Osteocyte (in vitro differentiated cells): ENCODE results near the gene MAP7. TPM values are rescaled to one million over a fixed set of nuclear protein-coding genes. Genes with fewer than 3 reads are reported as not detected.

Experiments used
- DNase-seq: peaks from one replicate; pipeline ENCODE4 v3.0.0; 2021; ENCODE audit warnings: mixed read lengths; ENCODE audit not compliant: unreplicated experiment; ENCODE audit errors: extremely low spot score
- H3K27ac Mint-ChIP-seq: one replicate; pipeline ENCODE4 v1.8.0; 2021; ENCODE audit warnings: mild to moderate bottlenecking, mixed read lengths; ENCODE audit not compliant: unreplicated experiment
- H3K27me3 Mint-ChIP-seq: one replicate; pipeline ENCODE4 v1.8.0; 2021; ENCODE audit warnings: mixed read lengths; ENCODE audit not compliant: unreplicated experiment
- H3K36me3 Mint-ChIP-seq: one replicate; pipeline ENCODE4 v1.8.0; 2021; ENCODE audit warnings: mixed read lengths; ENCODE audit not compliant: unreplicated experiment
- H3K4me1 Mint-ChIP-seq: one replicate; pipeline ENCODE4 v1.8.0; 2021; ENCODE audit warnings: mixed read lengths; ENCODE audit not compliant: unreplicated experiment
- H3K4me3 Mint-ChIP-seq: one replicate; pipeline ENCODE4 v1.8.0; 2021; ENCODE audit warnings: mild to moderate bottlenecking, moderate library complexity, mixed read lengths; ENCODE audit not compliant: unreplicated experiment
- H3K9me3 Mint-ChIP-seq: one replicate; pipeline ENCODE4 v1.8.0; 2021; ENCODE audit warnings: mixed read lengths; ENCODE audit not compliant: unreplicated experiment
- CTCF ChIP-seq: fragments of 200-600 bp; sonication (generic); IDR thresholded peaks from 2 replicates; pipeline ENCODE4 v1.5.0; 2021; ENCODE audit warnings: antibody characterized with exemption, mild to moderate bottlenecking, moderate library complexity
- total RNA-seq: library from RNA; stranded (reverse); gene quantifications from 2 replicates; pipeline ENCODE4 v1.2.1, GENCODE V29; 2021

MAP7 gene
- total RNA-seq, 1 donor from 2014 or later = 0.38 TPM

- Mint-ChIP-seq H3K4me1 (no peaks in the 10 kb centered on the region), H3K4me3 (no peak overlapping the region), H3K27ac (no peak overlapping the region), H3K36me3 (no peaks in the 10 kb centered on the region), H3K9me3 (no peaks in the 10 kb centered on the region), H3K27me3 (peaks cover 24% of the 10 kb centered on the region)
- TF ChIP-seq CTCF = no peak
- no peak for DNase-seq
These were observed 105.2 kb downstream of the MAP7 start for GRCh38 chr6:136445063-136445462.

- Mint-ChIP-seq H3K27ac (no peak overlapping the region), H3K4me3 (no peak overlapping the region)
These were observed 110.0 kb downstream of the MAP7 start for GRCh38 chr6:136440203-136440602.

GRCh38 chr6:136439514-136440190, 110.6 kb downstream of the MAP7 start:
- H3K27ac Mint-ChIP-seq = no peak overlapping the region
- H3K4me1 Mint-ChIP-seq = no peaks in the 10 kb centered on the region
- H3K9me3 Mint-ChIP-seq = no peaks in the 10 kb centered on the region
- H3K36me3 Mint-ChIP-seq = no peaks in the 10 kb centered on the region
- no peak overlapping the region for H3K4me3 Mint-ChIP-seq
- no peak for TF ChIP-seq CTCF
- no peak for DNase-seq
- H3K27me3 Mint-ChIP-seq = peaks cover 20% of the 10 kb centered on the region

More at GRCh38 chr6:136440203-136440602, 110.0 kb downstream of the MAP7 start:
- DNase-seq = no peak
- no peak for TF ChIP-seq CTCF
- H3K36me3 Mint-ChIP-seq = no peaks in the 10 kb centered on the region
- H3K4me1 Mint-ChIP-seq = no peaks in the 10 kb centered on the region
- H3K27me3 Mint-ChIP-seq = peaks cover 20% of the 10 kb centered on the region
- no peaks in the 10 kb centered on the region for H3K9me3 Mint-ChIP-seq

GRCh38 chr6:136438441-136438840, 111.8 kb downstream of the MAP7 start:
- Mint-ChIP-seq H3K27ac (no peak overlapping the region), H3K4me3 (no peak overlapping the region), H3K4me1 (no peaks in the 10 kb centered on the region), H3K36me3 (no peaks in the 10 kb centered on the region), H3K27me3 (peaks cover 26% of the 10 kb centered on the region), H3K9me3 (no peaks in the 10 kb centered on the region)
- no peak for TF ChIP-seq CTCF
- no peak for DNase-seq

GRCh38 chr6:136437246-136437645, 113.0 kb downstream of the MAP7 start:
- no peak overlapping the region for H3K27ac Mint-ChIP-seq
- TF ChIP-seq CTCF = no peak
- peaks cover 30% of the 10 kb centered on the region for H3K27me3 Mint-ChIP-seq
- no peaks in the 10 kb centered on the region for H3K36me3 Mint-ChIP-seq
- H3K9me3 Mint-ChIP-seq = no peaks in the 10 kb centered on the region
- no peaks in the 10 kb centered on the region for H3K4me1 Mint-ChIP-seq
- H3K4me3 Mint-ChIP-seq = no peak overlapping the region
- DNase-seq = no peak
